Esophagus squamous epithelium (tissue), 5 donors: ENCODE measurements around the gene S100A11. TPM values are rescaled to one million over a fixed set of nuclear protein-coding genes. Genes with fewer than 3 reads are reported as not detected.

Experiments used
- DNase-seq: peaks from one replicate; lab custom pipeline; 2025; lab: John Stamatoyannopoulos, UW
- H3K27ac ChIP-seq, 4 donors: fragments of 200-600 bp; sonication (generic); one replicate each; pipeline ENCODE4 v1.5.1; 2016 to 2019; ENCODE audit warnings: mild to moderate bottlenecking in 1 of 4
- H3K27me3 ChIP-seq, 4 donors: fragments of 200-600 bp; sonication (generic); 1 replicate in 3 of 4; 2 replicates in 1 of 4; pipeline versions ENCODE4 v1.5.1 to v1.6.0; 2017 to 2021; ENCODE audit warnings: antibody characterized with exemption in 1 of 4
- H3K36me3 ChIP-seq, 3 donors: fragments of 200-600 bp; sonication (generic); one replicate each; pipeline ENCODE4 v1.5.1; 2016 to 2019
- H3K4me1 ChIP-seq, 3 donors: fragments of 200-600 bp; sonication (generic); one replicate each; pipeline ENCODE4 v1.5.1; 2017 to 2019
- H3K4me3 ChIP-seq, 4 donors: fragments of 200-600 bp; sonication (generic); 1 replicate in 3 of 4; 2 replicates in 1 of 4; pipeline ENCODE4 v1.5.1; 2016 to 2019; ENCODE audit warnings: mild to moderate bottlenecking in 2 of 4, moderate library complexity in 1 of 4
- H3K9me3 ChIP-seq, 3 donors: fragments of 200-600 bp; sonication (generic); one replicate each; pipeline ENCODE4 v1.5.1; 2016 to 2019
- CTCF ChIP-seq, 6 experiments: fragments of 450-650 bp in 4 of 6; fragments of 200-600 bp in 2 of 6; sonication (generic) in 2 of 6; IDR thresholded peaks; one replicate each; pipeline ENCODE4 v1.5.1; 2016 to 2019; ENCODE audit warnings: antibody characterized with exemption in 6 of 6, mild to moderate bottlenecking in 4 of 6, moderate library complexity in 4 of 6
- POLR2A ChIP-seq, 4 donors: fragments of 450-650 bp; IDR thresholded peaks; one replicate each; pipeline ENCODE4 v1.6.1; 2017; ENCODE audit warnings: antibody characterized with exemption in 4 of 4, mild to moderate bottlenecking in 4 of 4, moderate library complexity in 3 of 4
- WGBS, 2 donors: methylation state at CpG; one replicate each; pipeline ENCODE4 v1.1.5; 2018; 5-methylcytosine and 5-hydroxymethylcytosine counted together
- intact Hi-C: fragments of 100-400 bp; cut with DNase I; formaldehyde crosslinking; loops from one replicate; pipeline ENCODE4 v1.15.0; 2022
- total RNA-seq, 4 donors: library from RNA; depleted of rRNA; stranded (reverse); fragments of >200 nt; gene quantifications; one replicate each; pipeline ENCODE4 v1.1.0, GENCODE V29; 2016
- donor health status: DM: yes; HTN: yes; CAD: no.

Gene S100A11
- total RNA-seq, 4 donors from 2014 or later, result 900 to 2,319 (median 1,590) TPM

- 62 to 74% methylated on average over 3 of the region's 3 CpGs for WGBS, 2 donors
Observed at GRCh38 chr1:152071123-152071522, 34.3 kb upstream of the S100A11 start.

GRCh38 chr1:152067929-152068328 lies 31.1 kb upstream of the S100A11 start:
- TF ChIP-seq POLR2A (IDR thresholded peaks at IDR 0.05), result no peak
- no peak for TF ChIP-seq CTCF (IDR thresholded peaks at IDR 0.05)
- Histone ChIP-seq H3K36me3 (no peaks in the 10 kb centered on the region), H3K9me3 (no peaks in the 10 kb centered on the region), H3K4me1 (no peaks in the 10 kb centered on the region), H3K27ac (no peak overlapping the region), H3K4me3 (no peak overlapping the region), H3K27me3 (peaks cover 0 to 64% (median 0%) of the 10 kb centered on the region in 4 donors)
- DNase-seq, result no peak
- WGBS, 2 donors, result 9 to 100% methylated on average over 1 of the region's 1 CpG
- intact Hi-C loops, result loop anchor here (10.0 kb wide), 1 partner anchor 57 kb away; no protein-coding TSS in a partner anchor

More at GRCh38 chr1:152071123-152071522, 34.3 kb upstream of the S100A11 start:
- Histone ChIP-seq H3K4me1 (no peaks in the 10 kb centered on the region), H3K36me3 (no peaks in the 10 kb centered on the region), H3K27me3 (peaks cover 0 to 61% (median 0%) of the 10 kb centered on the region in 4 donors), H3K27ac (no peak overlapping the region), H3K4me3 (no peak overlapping the region), H3K9me3 (no peaks in the 10 kb centered on the region)
- DNase-seq, result no peak
- no peak for TF ChIP-seq POLR2A (IDR thresholded peaks at IDR 0.05)
- no peak for TF ChIP-seq CTCF (IDR thresholded peaks at IDR 0.05)
- intact Hi-C loops, result no loop called here

- intact Hi-C loops, result loop anchor here (10.0 kb wide), 1 partner anchor 58 kb away; no protein-coding TSS in a partner anchor
- no peaks in the 10 kb centered on the region for H3K4me1 ChIP-seq
- H3K4me3 ChIP-seq, result no peak overlapping the region
- no peak for TF ChIP-seq CTCF (IDR thresholded peaks at IDR 0.05)
- H3K27me3 ChIP-seq, result peaks cover 0 to 64% (median 0%) of the 10 kb centered on the region in 4 donors
- H3K36me3 ChIP-seq, result no peaks in the 10 kb centered on the region
- H3K27ac ChIP-seq, result no peak overlapping the region
- DNase-seq, result no peak
- H3K9me3 ChIP-seq, result no peaks in the 10 kb centered on the region
Observed at GRCh38 chr1:152067150-152067549, 30.3 kb upstream of the S100A11 start.

- H3K9me3 ChIP-seq, result no peaks in the 10 kb centered on the region
- no peak for TF ChIP-seq POLR2A (IDR thresholded peaks at IDR 0.05)
- TF ChIP-seq CTCF (IDR thresholded peaks at IDR 0.05), result no peak
- no peaks in the 10 kb centered on the region for H3K4me1 ChIP-seq
- intact Hi-C loops, result loop anchor here (10.0 kb wide), 1 partner anchor 63 kb away; no protein-coding TSS in a partner anchor
- no peak for DNase-seq
- H3K27me3 ChIP-seq, result peaks cover 0 to 61% (median 0%) of the 10 kb centered on the region in 4 donors
- H3K36me3 ChIP-seq, result no peaks in the 10 kb centered on the region
- no peak overlapping the region for H3K27ac ChIP-seq
- H3K4me3 ChIP-seq, result no peak overlapping the region
Observed at GRCh38 chr1:152061952-152062351, 25.1 kb upstream of the S100A11 start.

GRCh38 chr1:152053375-152053774 lies 16.6 kb upstream of the S100A11 start:
- Histone ChIP-seq H3K4me3 (no peak overlapping the region), H3K36me3 (no peaks in the 10 kb centered on the region), H3K4me1 (peaks cover 11 to 45% (median 28%) of the 10 kb centered on the region in 3 donors), H3K9me3 (no peaks in the 10 kb centered on the region), H3K27ac (no peak overlapping the region), H3K27me3 (peaks cover 0 to 32% (median 0%) of the 10 kb centered on the region in 4 donors)
- intact Hi-C loops, result loop anchor here (5.0 to 10.0 kb wide), 2 partner anchors 129 to 401 kb away; no protein-coding TSS in a partner anchor
- 73 to 75% methylated on average over 13 of the region's 13 CpGs for WGBS, 2 donors
- no peak for TF ChIP-seq CTCF (IDR thresholded peaks at IDR 0.05)
- no peak for TF ChIP-seq POLR2A (IDR thresholded peaks at IDR 0.05)
- no peak for DNase-seq
